GM19372 (cell line): ENCODE data around the gene ZC3H4.
"Not testable (repeated sequence)": the region's sequence is repeated elsewhere in the genome, so short reads cannot be mapped to it uniquely, and the experiment has no call there.

Experiments
- ATAC-seq: cut with Tn5 transposase; IDR thresholded peaks from one replicate; pipeline ENCODE4 v1.9.1; 2021; ENCODE audit warnings: mild to moderate bottlenecking, low read depth, moderate library complexity; ENCODE audit not compliant: unreplicated experiment

ZC3H4 gene

GRCh38 chr19:47057328-47057727 is 56.2 kb downstream of the ZC3H4 start:
- no peak for ATAC-seq

- ATAC-seq, result no peak
These were observed 57.2 kb downstream of the ZC3H4 start for GRCh38 chr19:47056411-47056810.

DNA sequence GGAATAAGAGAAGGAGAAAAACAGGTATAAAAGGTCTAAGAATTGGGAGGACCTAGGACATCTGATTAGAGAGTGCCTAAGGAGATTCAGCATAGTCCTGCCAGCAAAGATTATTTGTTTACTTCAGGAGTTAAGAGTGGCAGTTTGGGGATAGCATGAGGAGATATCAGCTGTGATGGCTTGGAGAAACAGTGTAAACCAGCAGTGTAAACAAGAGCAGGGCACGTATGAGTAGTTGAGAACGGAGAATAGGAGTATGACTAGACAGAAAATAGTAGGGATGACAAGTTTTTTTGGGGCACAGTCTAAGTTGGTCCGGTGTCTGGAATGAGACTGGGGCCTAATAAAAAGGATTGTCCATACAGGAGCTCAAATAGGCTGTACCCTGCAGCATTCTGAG is 63.0 kb downstream of the ZC3H4 start:
- ATAC-seq, result not testable (repeated sequence)

DNA sequence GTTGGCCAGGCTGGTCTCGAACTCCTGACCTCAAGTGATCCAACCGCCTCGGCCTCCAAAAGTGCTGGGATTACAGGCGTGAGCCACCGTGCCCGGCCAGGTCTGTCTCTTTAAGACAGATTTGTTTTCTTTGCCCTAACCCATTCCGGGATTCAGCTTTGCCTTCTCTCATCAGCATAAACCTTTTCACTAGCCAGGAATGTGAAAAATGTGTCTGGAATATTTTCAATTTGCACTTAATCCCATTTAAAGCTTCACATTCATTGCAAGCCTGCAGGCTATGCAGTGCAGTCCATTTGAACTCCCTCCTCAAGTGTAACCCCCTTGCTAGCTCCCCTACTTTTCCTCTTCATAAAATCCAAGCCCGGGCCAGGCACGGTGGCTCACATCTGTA is 64.3 kb downstream of the ZC3H4 start:
- ATAC-seq, result no peak

DNA sequence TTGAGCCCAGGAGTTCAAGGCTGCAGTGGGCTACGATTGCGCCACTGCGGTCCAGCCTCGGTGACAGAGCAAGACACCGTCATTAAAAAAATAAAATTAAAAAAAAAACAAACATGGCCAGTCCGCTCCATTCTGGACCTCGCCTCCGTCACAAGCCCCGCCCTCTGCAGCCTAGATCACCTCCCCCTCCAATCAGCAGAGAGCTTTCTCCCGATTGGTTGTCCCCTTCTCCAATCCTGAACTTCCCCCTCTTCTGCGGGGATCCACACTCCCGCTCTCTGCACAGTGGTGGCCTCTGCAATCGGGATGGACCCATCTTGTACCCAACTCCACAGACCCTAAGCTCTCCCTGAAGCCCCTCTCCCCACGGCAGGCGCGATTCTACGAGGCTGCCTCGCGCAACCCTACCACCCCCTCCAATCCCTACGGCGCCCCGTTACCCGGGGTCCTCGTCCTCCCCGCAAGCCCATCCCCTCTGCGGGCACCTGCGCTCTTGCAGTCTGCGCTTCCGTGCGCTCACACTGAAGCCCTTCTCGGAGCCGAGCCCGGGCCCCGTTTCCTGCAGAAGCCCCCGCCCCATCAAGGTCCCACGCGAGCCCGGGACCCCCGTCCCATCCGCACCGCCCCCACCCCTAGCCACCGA is 65.7 kb downstream of the ZC3H4 start:
- peak; percentile 43 for ATAC-seq

DNA sequence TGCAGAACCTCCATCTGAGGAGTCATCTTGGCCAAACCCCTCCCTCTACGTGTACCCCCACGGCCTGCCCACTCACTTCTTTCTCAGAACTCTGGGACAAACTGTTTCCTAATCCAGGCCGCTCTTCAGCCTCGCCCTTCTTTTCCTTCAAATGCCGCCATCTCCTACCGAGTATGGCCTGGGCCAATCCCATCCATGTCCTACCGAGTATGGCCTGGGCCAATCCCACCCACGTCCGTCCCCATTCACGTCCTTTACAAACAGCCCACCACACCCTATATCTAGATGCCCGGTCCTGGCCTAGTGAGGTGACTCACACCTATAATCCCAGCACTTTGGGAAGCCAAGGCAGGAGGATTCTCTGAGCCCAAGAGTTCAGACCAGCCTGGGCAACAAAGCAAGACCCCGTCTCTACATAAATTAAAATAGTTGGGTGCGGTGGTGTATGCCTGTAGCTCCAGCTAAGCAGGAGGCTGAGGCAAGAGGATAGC is 66.3 kb downstream of the ZC3H4 start:
- no peak for ATAC-seq

DNA sequence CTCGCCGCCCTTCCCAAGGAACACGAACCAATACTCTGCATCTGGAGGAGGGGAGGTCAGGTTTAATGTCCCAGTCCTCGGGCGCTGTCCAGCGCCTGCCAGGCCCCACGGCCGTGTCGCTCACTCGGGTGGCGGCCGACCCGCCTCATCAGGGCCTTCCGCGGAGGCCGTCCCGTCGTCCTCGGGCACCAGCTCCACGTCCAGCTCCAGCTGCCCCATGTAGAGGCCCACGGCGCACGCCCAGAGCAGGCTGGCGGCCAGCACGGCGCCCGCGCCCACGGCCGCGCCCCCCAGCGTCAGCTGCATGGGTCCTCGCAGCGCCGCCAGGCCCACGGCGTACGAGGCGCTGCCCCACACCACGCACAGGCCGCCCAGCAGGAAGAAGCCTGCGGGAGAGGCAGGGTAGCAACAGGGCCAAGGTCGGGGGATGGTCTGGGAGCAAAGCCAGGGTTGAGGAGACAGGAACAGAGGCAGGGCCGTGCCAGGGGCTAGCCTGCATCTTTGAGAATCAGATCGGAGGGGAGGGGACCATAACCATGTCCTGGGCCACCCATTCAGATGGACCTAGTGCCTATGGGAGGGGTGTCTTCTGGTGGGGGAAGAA is 67.6 kb downstream of the ZC3H4 start:
- ATAC-seq, result no peak

- ATAC-seq, result no peak
These were observed 68.4 kb downstream of the ZC3H4 start for GRCh38 chr19:47044946-47045866.

DNA sequence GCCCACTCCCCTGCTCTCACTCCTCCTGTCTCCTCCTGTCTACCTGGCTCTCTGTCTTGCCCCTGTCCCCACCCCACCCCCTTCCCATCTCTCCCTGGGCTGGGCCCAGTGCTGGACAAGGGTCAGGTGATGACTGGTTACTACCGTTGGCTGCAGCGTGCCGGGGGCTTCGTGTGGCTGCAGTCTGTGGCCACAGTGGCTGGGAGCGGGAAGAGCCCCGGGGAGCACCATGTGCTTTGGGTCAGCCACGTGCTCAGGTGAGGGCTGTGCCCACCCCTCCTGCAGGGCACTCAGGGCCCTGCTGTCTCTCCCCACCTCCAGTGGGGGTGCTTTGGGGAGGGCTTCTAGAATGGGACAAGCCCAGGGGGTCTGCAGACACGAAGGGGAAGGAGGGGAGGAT is 72.7 kb downstream of the ZC3H4 start:
- ATAC-seq, result no peak

GRCh38 chr19:47039239-47039874 is 74.2 kb downstream of the ZC3H4 start:
- no peak for ATAC-seq

- no peak for ATAC-seq
These were observed 75.8 kb downstream of the ZC3H4 start for GRCh38 chr19:47037766-47038165.

- no peak for ATAC-seq
These were observed 77.4 kb downstream of the ZC3H4 start for GRCh38 chr19:47036097-47036651.

GRCh38 chr19:47035127-47036096 is 78.2 kb downstream of the ZC3H4 start:
- ATAC-seq, result peak; percentile 88

- no peak for ATAC-seq
These were observed 81.3 kb downstream of the ZC3H4 start for GRCh38 chr19:47032171-47032811.

DNA sequence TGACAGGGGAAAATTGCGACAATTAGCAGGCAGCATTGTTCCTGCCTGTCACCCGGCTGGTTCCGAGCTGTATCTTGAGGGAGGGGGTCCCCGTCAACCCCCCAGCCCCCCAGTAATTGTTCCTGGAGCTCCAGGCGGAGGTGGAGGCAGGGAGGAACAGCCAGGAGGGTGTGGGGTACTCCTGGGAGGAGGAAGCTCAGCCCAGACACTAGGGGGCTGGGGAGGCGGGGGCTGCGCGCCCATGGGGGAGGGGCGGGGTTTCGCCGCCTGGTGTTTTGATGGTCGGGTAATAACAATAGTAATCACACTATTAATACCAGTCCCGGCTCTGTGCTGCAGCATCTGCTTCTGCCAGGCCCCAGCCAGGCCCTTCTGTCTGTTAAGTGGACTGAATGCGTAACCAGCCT is 85.4 kb downstream of the ZC3H4 start:
- no peak for ATAC-seq

DNA sequence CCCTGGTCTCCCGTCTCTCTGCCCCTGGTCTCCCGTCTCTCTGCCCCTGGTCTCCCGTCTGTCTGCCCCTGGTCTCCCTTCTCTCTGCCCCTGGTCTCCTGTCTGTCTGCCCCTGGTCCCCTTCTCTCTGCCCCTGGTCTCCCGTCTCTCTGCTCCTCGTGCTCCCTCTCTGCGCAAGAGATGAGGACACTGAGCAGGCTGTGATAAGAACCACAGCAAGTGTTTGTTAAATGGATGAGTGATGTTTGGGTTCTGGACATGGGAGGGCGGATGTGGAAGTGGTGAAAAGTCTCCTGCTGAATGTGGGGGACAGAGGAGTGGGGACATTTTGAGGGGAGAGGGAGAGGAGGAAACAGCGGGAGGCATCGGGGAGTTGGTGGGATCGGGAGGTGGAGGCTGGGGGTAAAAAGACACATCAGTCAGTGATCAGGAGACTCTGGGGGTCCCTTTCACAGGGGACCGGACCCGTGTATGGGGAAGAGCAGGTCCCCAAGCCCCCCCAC is 85.9 kb downstream of the ZC3H4 start:
- no peak for ATAC-seq

DNA sequence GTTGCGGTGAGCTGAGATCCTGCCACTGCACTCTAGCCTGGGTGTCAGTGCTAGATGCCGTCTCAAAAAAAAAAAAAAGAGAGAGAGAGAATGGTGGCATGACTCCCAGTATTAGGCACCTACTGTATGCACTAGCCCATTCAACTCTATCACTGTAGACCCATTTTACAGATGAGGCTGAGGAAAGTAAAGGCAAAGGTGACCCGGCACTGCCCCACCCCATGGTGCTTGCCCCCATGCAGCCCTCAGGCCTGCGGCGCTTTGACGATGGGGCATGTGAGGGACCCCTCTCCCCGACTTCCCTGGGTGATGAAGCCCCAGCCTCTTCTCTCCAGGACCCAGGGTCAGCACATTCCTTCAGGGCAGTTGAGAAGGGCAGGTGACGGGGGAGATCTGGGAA is 86.7 kb downstream of the ZC3H4 start:
- no peak for ATAC-seq

DNA sequence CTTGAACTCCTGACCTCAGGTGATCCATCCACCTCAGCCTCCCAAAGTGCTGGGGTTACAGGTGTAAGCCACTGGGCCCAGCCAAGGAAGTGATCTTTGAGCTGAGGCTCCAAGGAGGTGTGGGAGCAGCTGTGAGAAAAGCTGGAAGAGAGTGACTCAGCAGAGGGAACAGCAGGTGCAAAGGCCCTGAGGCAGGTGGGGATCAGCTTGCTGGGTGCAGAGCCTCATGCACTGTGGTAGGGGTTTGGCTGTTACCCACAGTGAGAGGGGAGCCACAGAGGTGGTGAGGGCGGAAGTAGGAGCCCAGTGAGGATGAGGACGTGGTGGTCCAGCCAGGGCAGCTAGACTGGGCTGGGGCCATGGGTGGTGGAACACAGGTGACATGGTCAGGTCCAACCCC is 87.4 kb downstream of the ZC3H4 start:
- ATAC-seq, result no peak

GRCh38 chr19:47024502-47024901 is 89.1 kb downstream of the ZC3H4 start:
- ATAC-seq, result no peak
